CD4-positive, alpha-beta T cell treated with Interleukin-15 for 4 hours (primary cell): ENCODE data around the gene RNF213.
"Not testable (repeated sequence)": the region's sequence is repeated elsewhere in the genome, so short reads cannot be mapped to it uniquely, and the experiment has no call there.

ENCODE experiments used
- DNase-seq: peaks from one replicate; pipeline ENCODE4 v3.0.0-alpha.2; 2020; ENCODE audit warnings: low spot score

The RNF213 gene

GRCh38 chr17:80224683-80225082, 36.0 kb upstream of the RNF213 start:
- no peak for DNase-seq

GRCh38 chr17:80225230-80225629, 35.4 kb upstream of the RNF213 start:
- no peak for DNase-seq

- no peak for DNase-seq
Observed at GRCh38 chr17:80227156-80227555, 33.5 kb upstream of the RNF213 start.

GRCh38 chr17:80227666-80228065, 33.0 kb upstream of the RNF213 start:
- no peak for DNase-seq

- DNase-seq: no peak
Observed at GRCh38 chr17:80228477-80228876, 32.2 kb upstream of the RNF213 start.

GRCh38 chr17:80229011-80229410, 31.6 kb upstream of the RNF213 start:
- DNase-seq: no peak

GRCh38 chr17:80232438-80232837, 28.2 kb upstream of the RNF213 start:
- no peak for DNase-seq

- no peak for DNase-seq
Observed at GRCh38 chr17:80233202-80233601, 27.4 kb upstream of the RNF213 start.

GRCh38 chr17:80236911-80237310, 23.7 kb upstream of the RNF213 start:
- DNase-seq: no peak

GRCh38 chr17:80237386-80237785, 23.3 kb upstream of the RNF213 start:
- no peak for DNase-seq

GRCh38 chr17:80242505-80242904, 18.1 kb upstream of the RNF213 start:
- no peak for DNase-seq

- no peak for DNase-seq
Observed at GRCh38 chr17:80243526-80244433, 16.9 kb upstream of the RNF213 start.

- not testable (repeated sequence) for DNase-seq
Observed at GRCh38 chr17:80244448-80244847, 16.2 kb upstream of the RNF213 start.

GRCh38 chr17:80244871-80245509, 15.7 kb upstream of the RNF213 start:
- no peak for DNase-seq

- no peak for DNase-seq
Observed at GRCh38 chr17:80245566-80246265, 14.9 kb upstream of the RNF213 start.

- no peak for DNase-seq
Observed at GRCh38 chr17:80246266-80246681, 14.4 kb upstream of the RNF213 start.

- DNase-seq: no peak
Observed at GRCh38 chr17:80246726-80247125, 13.9 kb upstream of the RNF213 start.

GRCh38 chr17:80247561-80247960, 13.1 kb upstream of the RNF213 start:
- DNase-seq: no peak

- DNase-seq: no peak
Observed at GRCh38 chr17:80248001-80248893, 12.4 kb upstream of the RNF213 start.

- DNase-seq: no peak
Observed at GRCh38 chr17:80248894-80249710, 11.6 kb upstream of the RNF213 start.

- no peak for DNase-seq
Observed at GRCh38 chr17:80251966-80252365, 8.7 kb upstream of the RNF213 start.
